Loucy (cell line): ENCODE results near the gene PGRMC2.

Experiments used
- CTCF ChIP-seq: fragments of 200-600 bp; sonication (generic); conservative IDR thresholded peaks from 2 replicates; pipeline ENCODE4 v1.5.1; 2014; ENCODE audit warnings: mild to moderate bottlenecking, antibody characterized with exemption, low read length
- EZH2phosphoT487 ChIP-seq: fragments of 200-600 bp; IDR thresholded peaks from 2 replicates; pipeline ENCODE4 v1.6.1; 2018; ENCODE audit warnings: antibody characterized with exemption, mild to moderate bottlenecking, moderate library complexity, borderline replicate concordance

- no peak for TF ChIP-seq CTCF
- no peak for TF ChIP-seq EZH2phosphoT487
Measured at GRCh38 chr4:128308986-128309385, 21.4 kb upstream of the PGRMC2 start.
